Activated naive CD4-positive, alpha-beta T cell treated with anti-CD3 and anti-CD28 coated beads for 36 hours (primary cell): ENCODE measurements around the gene CDK15. TPM values are rescaled to one million over a fixed set of nuclear protein-coding genes. Genes with fewer than 3 reads are reported as not detected.
"Not testable (repeated sequence)": the region's sequence is repeated elsewhere in the genome, so short reads cannot be mapped to it uniquely, and the experiment has no call there.

Source experiments
- CTCF ChIA-PET: fragments of 350-600 bp; sonication (Branson Sonifier 250); formaldehyde crosslinking; loops from one replicate; lab custom pipeline; 2021; ENCODE audit warnings: antibody characterized with exemption; lab: Charles Lee
- DNase-seq: peaks from one replicate; pipeline ENCODE4 v3.0.0-alpha.2; 2020
- H3K27ac Mint-ChIP-seq: one replicate; pipeline ENCODE4 v1.8.0; 2021; ENCODE audit warnings: mild to moderate bottlenecking, mixed read lengths
- H3K27me3 Mint-ChIP-seq: one replicate; pipeline ENCODE4 v1.8.0; 2021; ENCODE audit warnings: low read depth, mixed read lengths
- H3K36me3 Mint-ChIP-seq: one replicate; pipeline ENCODE4 v1.8.0; 2021; ENCODE audit warnings: low read depth, mixed read lengths
- H3K4me1 Mint-ChIP-seq: one replicate; pipeline ENCODE4 v1.8.0; 2021; ENCODE audit warnings: low read depth, mixed read lengths
- H3K4me3 Mint-ChIP-seq: one replicate; pipeline ENCODE4 v1.8.0; 2021; ENCODE audit warnings: mild to moderate bottlenecking, moderate library complexity, mixed read lengths
- H3K9me3 Mint-ChIP-seq: one replicate; pipeline ENCODE4 v1.8.0; 2021; ENCODE audit warnings: mixed read lengths
- intact Hi-C: fragments of 100-400 bp; cut with micrococcal nuclease; formaldehyde crosslinking; loops from one replicate; pipeline ENCODE4 v1.15.1; 2023
- total RNA-seq, 2 experiments: library from RNA; stranded (reverse); gene quantifications; one replicate each; pipeline ENCODE4 v1.2.3, GENCODE V29; 2021

CDK15 gene
- total RNA-seq, 2 experiments from 2014 or later = not detected

GRCh38 chr2:201794294-201794693 lies 12.0 kb upstream of the CDK15 start:
- intact Hi-C loops = no loop called here
- Mint-ChIP-seq H3K27ac (no peak overlapping the region), H3K9me3 (no peaks in the 10 kb centered on the region), H3K4me1 (no peaks in the 10 kb centered on the region), H3K27me3 (no peaks in the 10 kb centered on the region), H3K4me3 (no peak overlapping the region), H3K36me3 (no peaks in the 10 kb centered on the region)
- CTCF ChIA-PET = interaction anchor here (1.6 kb wide), 1 partner anchor 66 kb away, joined by 5 read pairs; no protein-coding TSS in a partner anchor
- DNase-seq = no peak

GRCh38 chr2:201795607-201796477 lies 10.5 kb upstream of the CDK15 start:
- H3K4me1 Mint-ChIP-seq = no peaks in the 10 kb centered on the region
- CTCF ChIA-PET = interaction anchor here (0.6 kb wide), 1 partner anchor 868 kb away, joined by 3 read pairs; no protein-coding TSS in a partner anchor
- no peak overlapping the region for H3K27ac Mint-ChIP-seq
- peaks cover 2% of the 10 kb centered on the region for H3K27me3 Mint-ChIP-seq
- intact Hi-C loops = loop anchor here (1.0 to 5.0 kb wide), 2 partner anchors 61 to 382 kb away; no protein-coding TSS in a partner anchor
- H3K9me3 Mint-ChIP-seq = no peaks in the 10 kb centered on the region
- no peaks in the 10 kb centered on the region for H3K36me3 Mint-ChIP-seq
- peak; percentile 15 for DNase-seq
- no peak overlapping the region for H3K4me3 Mint-ChIP-seq

GRCh38 chr2:201796478-201796865 lies 9.9 kb upstream of the CDK15 start:
- intact Hi-C loops = loop anchor here (1.0 to 5.0 kb wide), 2 partner anchors 61 to 382 kb away; no protein-coding TSS in a partner anchor
- no peak for DNase-seq
- H3K36me3 Mint-ChIP-seq = no peaks in the 10 kb centered on the region

DNA sequence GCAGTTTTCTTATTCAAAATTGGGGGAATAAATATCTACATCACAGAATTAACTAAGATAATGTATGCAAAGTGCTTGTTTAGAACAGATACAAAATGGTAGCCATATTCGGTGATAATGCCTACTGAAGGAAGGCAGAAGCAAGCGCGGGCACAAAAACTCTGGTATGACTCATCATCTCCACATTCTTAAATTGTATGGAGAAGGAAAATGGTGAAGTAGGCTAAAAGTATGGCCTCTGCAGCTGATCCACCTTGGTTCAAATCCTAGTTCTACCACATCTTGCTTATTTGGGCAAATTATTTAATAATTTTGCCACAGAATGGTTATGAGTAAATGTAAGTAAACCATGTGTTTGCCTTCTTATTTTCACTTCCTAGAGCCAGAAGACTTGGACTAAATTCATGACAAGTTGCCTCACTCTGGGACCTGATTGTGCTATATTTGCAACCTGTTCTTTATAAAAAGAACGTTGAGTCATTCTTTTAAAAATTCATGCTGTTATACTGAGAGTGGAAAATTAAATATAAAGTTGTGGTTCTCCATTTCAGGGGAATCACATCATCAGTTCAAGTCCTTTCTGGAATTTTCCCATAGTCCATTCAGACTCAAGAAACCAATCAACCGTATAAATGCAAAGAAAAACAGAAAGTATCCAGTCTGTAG lies 9.0 kb upstream of the CDK15 start:
- no peak overlapping the region for H3K27ac Mint-ChIP-seq
- no peaks in the 10 kb centered on the region for H3K4me1 Mint-ChIP-seq
- peaks cover 2% of the 10 kb centered on the region for H3K27me3 Mint-ChIP-seq
- H3K9me3 Mint-ChIP-seq = no peaks in the 10 kb centered on the region
- no peaks in the 10 kb centered on the region for H3K36me3 Mint-ChIP-seq
- no peak for DNase-seq
- intact Hi-C loops = loop anchor here (5.0 kb wide), 1 partner anchor 60 kb away; no protein-coding TSS in a partner anchor
- H3K4me3 Mint-ChIP-seq = no peak overlapping the region
- CTCF ChIA-PET = interaction anchor here (0.6 kb wide), 1 partner anchor 38 kb away, joined by 3 read pairs; no protein-coding TSS in a partner anchor

More at GRCh38 chr2:201796478-201796865, 9.9 kb upstream of the CDK15 start:
- CTCF ChIA-PET = interaction anchor here (0.5 kb wide), 1 partner anchor 69 kb away, joined by 4 read pairs; no protein-coding TSS in a partner anchor
- Mint-ChIP-seq H3K9me3 (no peaks in the 10 kb centered on the region), H3K4me3 (no peak overlapping the region), H3K4me1 (no peaks in the 10 kb centered on the region), H3K27ac (no peak overlapping the region), H3K27me3 (peaks cover 2% of the 10 kb centered on the region)

DNA sequence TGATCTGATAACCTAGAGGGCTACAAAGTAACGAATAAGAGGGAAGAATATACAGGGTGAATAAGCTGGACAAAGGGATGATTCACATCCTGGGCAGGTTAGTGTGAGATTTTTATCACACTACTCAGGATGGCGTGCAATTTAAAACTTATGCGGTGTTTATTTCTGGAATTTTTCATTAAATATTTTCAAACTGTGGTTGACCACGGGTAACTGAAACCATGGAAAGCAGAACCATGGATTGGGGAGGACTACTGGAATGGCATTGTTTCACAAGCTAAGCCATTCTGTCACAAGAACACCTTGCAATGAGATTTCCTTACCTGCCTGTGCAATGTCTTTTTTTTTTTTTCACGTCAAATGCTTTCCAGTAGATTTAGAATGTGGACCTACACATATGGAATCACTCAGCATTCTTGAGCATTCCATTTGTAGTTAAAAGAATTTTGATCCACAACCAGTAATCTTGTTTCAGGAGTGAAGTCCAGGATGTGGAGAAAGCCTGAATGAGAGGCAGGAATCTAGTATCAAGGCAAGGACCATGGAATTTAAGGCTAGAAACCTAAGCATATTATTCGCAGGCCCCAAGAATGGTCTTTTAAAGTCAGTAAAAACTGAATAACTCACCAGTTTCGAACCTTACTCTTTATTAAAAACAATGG lies 8.0 kb upstream of the CDK15 start:
- Mint-ChIP-seq H3K27me3 (peaks cover 8% of the 10 kb centered on the region), H3K9me3 (no peaks in the 10 kb centered on the region), H3K4me1 (no peaks in the 10 kb centered on the region), H3K27ac (no peak overlapping the region), H3K4me3 (no peak overlapping the region), H3K36me3 (no peaks in the 10 kb centered on the region)
- intact Hi-C loops = loop anchor here (5.0 kb wide), 1 partner anchor 59 kb away; no protein-coding TSS in a partner anchor
- CTCF ChIA-PET = interaction anchor here (0.7 kb wide), 2 partner anchors 154 to 427 kb away, joined by 5 read pairs; no protein-coding TSS in a partner anchor
- DNase-seq = no peak

- H3K4me1 Mint-ChIP-seq, DNase-seq, H3K27me3 Mint-ChIP-seq, H3K27ac Mint-ChIP-seq, H3K4me3 Mint-ChIP-seq, H3K9me3 Mint-ChIP-seq, H3K36me3 Mint-ChIP-seq, CTCF ChIA-PET: not testable (repeated sequence)
- intact Hi-C loops = loop anchor here (5.0 kb wide), 1 partner anchor 58 kb away; no protein-coding TSS in a partner anchor
Measured at GRCh38 chr2:201798914-201799285, 7.4 kb upstream of the CDK15 start.

DNA sequence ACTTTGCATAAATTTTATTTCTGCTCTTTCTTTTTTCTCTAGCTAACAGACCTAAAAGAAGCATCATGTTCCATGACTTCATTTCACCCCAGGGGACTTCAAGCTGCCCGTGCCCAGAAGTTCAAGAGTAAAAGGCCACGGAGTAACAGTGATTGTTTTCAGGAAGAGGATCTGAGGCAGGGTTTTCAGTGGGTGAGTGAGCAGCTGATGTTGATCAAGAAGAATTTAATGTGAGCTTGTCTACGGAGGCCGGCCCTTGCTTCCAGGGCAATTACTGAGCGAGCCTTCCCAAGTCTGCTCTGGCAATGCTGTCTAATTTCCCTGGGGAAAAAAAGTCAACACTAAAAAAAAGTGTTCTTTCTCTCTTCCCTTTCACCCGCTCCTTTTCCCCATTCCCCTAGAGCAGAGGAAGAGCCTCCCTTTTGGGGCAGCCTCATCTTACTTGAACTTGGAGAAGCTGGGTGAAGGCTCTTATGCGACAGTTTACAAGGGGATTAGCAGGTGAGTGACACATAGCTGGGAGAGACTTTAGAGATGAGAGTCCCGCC lies 1.2 kb downstream of the CDK15 start:
- DNase-seq = no peak
- H3K27me3 Mint-ChIP-seq = peaks cover 4% of the 10 kb centered on the region
- no peaks in the 10 kb centered on the region for H3K4me1 Mint-ChIP-seq
- no peaks in the 10 kb centered on the region for H3K9me3 Mint-ChIP-seq
- H3K4me3 Mint-ChIP-seq = no peak overlapping the region
- H3K36me3 Mint-ChIP-seq = no peaks in the 10 kb centered on the region
- CTCF ChIA-PET = no interaction called here
- intact Hi-C loops = no loop called here
- no peak overlapping the region for H3K27ac Mint-ChIP-seq

DNA sequence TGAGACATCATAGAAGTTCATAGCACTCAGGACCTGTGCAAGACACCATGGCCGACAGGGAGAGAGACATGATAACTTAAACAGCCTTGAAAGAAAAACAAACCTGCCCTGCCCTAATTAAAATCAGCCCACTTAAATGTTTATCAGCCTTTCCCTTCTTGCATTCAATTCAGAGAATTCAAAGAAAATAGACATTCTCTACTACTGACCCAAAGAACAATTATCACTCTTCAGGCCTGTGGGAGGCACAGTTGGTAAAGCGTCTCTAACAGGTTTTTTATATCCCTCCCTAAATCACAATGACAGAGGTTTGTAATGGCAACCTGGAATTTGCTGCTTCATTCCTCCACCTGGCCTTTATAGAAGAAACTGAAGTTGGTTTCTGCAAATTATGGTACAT lies 1.7 kb downstream of the CDK15 start:
- no peaks in the 10 kb centered on the region for H3K4me1 Mint-ChIP-seq
- DNase-seq = no peak
- no peaks in the 10 kb centered on the region for H3K9me3 Mint-ChIP-seq
- H3K4me3 Mint-ChIP-seq = no peak overlapping the region
- CTCF ChIA-PET = no interaction called here
- peaks cover 5% of the 10 kb centered on the region for H3K27me3 Mint-ChIP-seq
- intact Hi-C loops = no loop called here
- H3K27ac Mint-ChIP-seq = no peak overlapping the region
- H3K36me3 Mint-ChIP-seq = no peaks in the 10 kb centered on the region

DNA sequence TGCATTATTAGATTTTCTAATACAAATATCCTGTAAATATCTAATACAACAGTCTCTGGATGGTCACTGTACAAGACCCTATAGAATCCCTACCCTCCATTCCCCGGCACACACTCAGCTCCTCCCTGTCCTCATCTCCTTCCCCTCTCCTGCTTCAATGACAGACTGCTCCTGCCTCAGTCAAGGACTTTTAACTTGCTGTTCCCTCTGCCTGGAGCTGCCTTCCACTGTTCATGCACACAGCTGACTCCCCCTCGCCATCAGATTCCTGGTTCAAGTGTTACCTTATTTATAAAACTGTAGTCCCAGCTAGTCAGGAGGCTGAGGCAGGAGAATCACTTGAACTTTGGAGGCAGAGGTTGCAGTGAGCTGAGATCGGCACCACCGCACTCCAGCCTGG lies 3.3 kb downstream of the CDK15 start:
- DNase-seq = no peak
- H3K27ac Mint-ChIP-seq = no peak overlapping the region
- H3K36me3 Mint-ChIP-seq = no peaks in the 10 kb centered on the region
- H3K9me3 Mint-ChIP-seq = no peaks in the 10 kb centered on the region
- CTCF ChIA-PET = interaction anchor here (0.6 kb wide), 1 partner anchor 558 kb away, joined by 4 read pairs; no protein-coding TSS in a partner anchor
- H3K4me3 Mint-ChIP-seq = no peak overlapping the region
- H3K4me1 Mint-ChIP-seq = no peaks in the 10 kb centered on the region
- intact Hi-C loops = no loop called here
- peaks cover 3% of the 10 kb centered on the region for H3K27me3 Mint-ChIP-seq

GRCh38 chr2:201810604-201811003 lies 4.3 kb downstream of the CDK15 start:
- H3K4me1 Mint-ChIP-seq, DNase-seq, intact Hi-C loops, H3K4me3 Mint-ChIP-seq, CTCF ChIA-PET, H3K9me3 Mint-ChIP-seq, H3K27ac Mint-ChIP-seq, H3K27me3 Mint-ChIP-seq, H3K36me3 Mint-ChIP-seq: not testable (repeated sequence)

DNA sequence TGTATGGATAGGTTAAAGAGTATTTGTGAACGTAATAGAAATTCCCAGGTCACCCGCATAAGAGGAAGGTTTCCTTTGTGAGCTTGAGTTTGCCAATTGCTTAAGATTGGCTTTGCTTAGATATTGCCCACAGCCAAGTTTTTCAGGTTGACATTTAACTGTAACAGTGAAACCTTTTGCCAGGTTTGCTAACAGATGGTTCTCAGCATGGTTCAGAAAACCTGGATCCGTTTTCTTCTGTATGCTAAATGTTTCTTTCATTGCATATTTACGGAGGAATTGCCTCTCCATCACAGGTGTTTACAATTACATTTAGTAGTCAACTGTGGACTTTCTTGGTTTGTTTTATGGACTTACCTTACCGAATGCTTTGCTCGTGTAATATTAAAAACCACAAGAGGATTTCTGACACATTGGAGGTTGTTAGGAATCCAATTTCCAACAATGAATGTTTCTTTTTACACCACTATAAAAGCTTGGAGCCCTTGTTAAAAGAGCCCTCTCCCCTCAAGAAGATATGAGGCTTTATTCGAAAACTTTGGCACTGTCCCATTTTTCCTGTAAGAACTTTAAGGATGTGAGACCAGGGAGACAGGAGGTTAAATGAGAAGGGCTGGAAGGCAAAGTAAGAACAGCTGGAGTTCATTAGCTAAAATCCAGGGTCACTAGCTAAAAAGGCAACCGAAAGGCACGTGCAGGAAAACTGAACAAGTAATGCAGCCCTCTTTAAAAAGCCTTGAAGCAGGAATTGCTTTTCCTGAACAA lies 7.8 kb downstream of the CDK15 start:
- no peak overlapping the region for H3K4me3 Mint-ChIP-seq
- no peaks in the 10 kb centered on the region for H3K9me3 Mint-ChIP-seq
- no peaks in the 10 kb centered on the region for H3K36me3 Mint-ChIP-seq
- no peak overlapping the region for H3K27ac Mint-ChIP-seq
- H3K27me3 Mint-ChIP-seq = peaks cover 3% of the 10 kb centered on the region
- intact Hi-C loops = no loop called here
- no peaks in the 10 kb centered on the region for H3K4me1 Mint-ChIP-seq
- DNase-seq = no peak
- CTCF ChIA-PET = interaction anchor here (0.6 kb wide), 1 partner anchor 167 kb away, joined by 4 read pairs; no protein-coding TSS in a partner anchor
